Stimulated activated naive CD8-positive, alpha-beta T cell treated with anti-CD3 and anti-CD28 coated beads, Interleukin-15, Interleukin-2, amounts not matched to agents 100 ng/mL and 50 ng/mL, for 24 hours (primary cell): ENCODE measurements around the gene OTC.

Source experiments
- H3K27ac Mint-ChIP-seq: one replicate; pipeline ENCODE4 v1.8.0; 2021; ENCODE audit warnings: mild to moderate bottlenecking, mixed read lengths
- H3K27me3 Mint-ChIP-seq: one replicate; pipeline ENCODE4 v1.8.0; 2021; ENCODE audit warnings: mixed read lengths
- H3K36me3 Mint-ChIP-seq: one replicate; pipeline ENCODE4 v1.8.0; 2021; ENCODE audit warnings: low read depth, mixed read lengths
- H3K4me1 Mint-ChIP-seq: one replicate; pipeline ENCODE4 v1.8.0; 2021; ENCODE audit warnings: low read depth, mixed read lengths
- H3K4me3 Mint-ChIP-seq: one replicate; pipeline ENCODE4 v1.8.0; 2021; ENCODE audit warnings: mild to moderate bottlenecking, mixed read lengths
- H3K9me3 Mint-ChIP-seq: one replicate; pipeline ENCODE4 v1.8.0; 2021; ENCODE audit warnings: mixed read lengths

OTC gene

GRCh38 chrX:38379088-38379487 is 26.7 kb downstream of the OTC start:
- no peak overlapping the region for H3K4me3 Mint-ChIP-seq
- H3K27me3 Mint-ChIP-seq = no peaks in the 10 kb centered on the region
- no peaks in the 10 kb centered on the region for H3K9me3 Mint-ChIP-seq
- no peaks in the 10 kb centered on the region for H3K4me1 Mint-ChIP-seq
- no peak overlapping the region for H3K27ac Mint-ChIP-seq
- no peaks in the 10 kb centered on the region for H3K36me3 Mint-ChIP-seq

- H3K27me3 Mint-ChIP-seq = no peaks in the 10 kb centered on the region
- H3K4me1 Mint-ChIP-seq = no peaks in the 10 kb centered on the region
- no peaks in the 10 kb centered on the region for H3K36me3 Mint-ChIP-seq
- H3K4me3 Mint-ChIP-seq = no peak overlapping the region
- H3K27ac Mint-ChIP-seq = no peak overlapping the region
- H3K9me3 Mint-ChIP-seq = no peaks in the 10 kb centered on the region
Measured at GRCh38 chrX:38382663-38383062, 30.3 kb downstream of the OTC start.

GRCh38 chrX:38400389-38400910 is 48.0 kb downstream of the OTC start:
- Mint-ChIP-seq H3K4me3 (no peak overlapping the region), H3K27ac (no peak overlapping the region), H3K4me1 (no peaks in the 10 kb centered on the region), H3K36me3 (no peaks in the 10 kb centered on the region), H3K9me3 (no peaks in the 10 kb centered on the region), H3K27me3 (no peaks in the 10 kb centered on the region)

- H3K27ac Mint-ChIP-seq = no peak overlapping the region
- H3K4me3 Mint-ChIP-seq = no peak overlapping the region
- peaks cover 3% of the 10 kb centered on the region for H3K27me3 Mint-ChIP-seq
- H3K4me1 Mint-ChIP-seq = no peaks in the 10 kb centered on the region
- H3K9me3 Mint-ChIP-seq = no peaks in the 10 kb centered on the region
- H3K36me3 Mint-ChIP-seq = no peaks in the 10 kb centered on the region
Measured at GRCh38 chrX:38402118-38402517, 49.7 kb downstream of the OTC start.

GRCh38 chrX:38403834-38404233 is 51.4 kb downstream of the OTC start:
- Mint-ChIP-seq H3K27ac (no peak overlapping the region), H3K36me3 (no peaks in the 10 kb centered on the region), H3K4me1 (no peaks in the 10 kb centered on the region), H3K9me3 (no peaks in the 10 kb centered on the region), H3K4me3 (no peak overlapping the region), H3K27me3 (peaks cover 3% of the 10 kb centered on the region)

- H3K4me1 Mint-ChIP-seq = no peaks in the 10 kb centered on the region
Measured at GRCh38 chrX:38407126-38407525, 54.7 kb downstream of the OTC start.

GRCh38 chrX:38409289-38409688 is 56.9 kb downstream of the OTC start:
- Mint-ChIP-seq H3K27me3 (peaks cover 6% of the 10 kb centered on the region), H3K36me3 (no peaks in the 10 kb centered on the region), H3K4me1 (no peaks in the 10 kb centered on the region), H3K4me3 (no peak overlapping the region), H3K9me3 (no peaks in the 10 kb centered on the region), H3K27ac (no peak overlapping the region)

More at GRCh38 chrX:38407126-38407525, 54.7 kb downstream of the OTC start:
- Mint-ChIP-seq H3K27me3 (peaks cover 6% of the 10 kb centered on the region), H3K27ac (no peak overlapping the region), H3K36me3 (no peaks in the 10 kb centered on the region), H3K4me3 (no peak overlapping the region), H3K9me3 (no peaks in the 10 kb centered on the region)

- no peaks in the 10 kb centered on the region for H3K36me3 Mint-ChIP-seq
- H3K9me3 Mint-ChIP-seq = no peaks in the 10 kb centered on the region
- no peak overlapping the region for H3K27ac Mint-ChIP-seq
- H3K4me1 Mint-ChIP-seq = no peaks in the 10 kb centered on the region
- no peaks in the 10 kb centered on the region for H3K27me3 Mint-ChIP-seq
- no peak overlapping the region for H3K4me3 Mint-ChIP-seq
Measured at GRCh38 chrX:38426785-38427184, 74.4 kb downstream of the OTC start.

- Mint-ChIP-seq H3K9me3 (no peaks in the 10 kb centered on the region), H3K4me3 (no peak overlapping the region), H3K36me3 (no peaks in the 10 kb centered on the region), H3K27ac (no peak overlapping the region), H3K27me3 (no peaks in the 10 kb centered on the region), H3K4me1 (no peaks in the 10 kb centered on the region)
Measured at GRCh38 chrX:38431525-38431924, 79.1 kb downstream of the OTC start.

- H3K36me3 Mint-ChIP-seq = no peaks in the 10 kb centered on the region
- no peak overlapping the region for H3K4me3 Mint-ChIP-seq
- no peaks in the 10 kb centered on the region for H3K4me1 Mint-ChIP-seq
- H3K27ac Mint-ChIP-seq = no peak overlapping the region
- no peaks in the 10 kb centered on the region for H3K9me3 Mint-ChIP-seq
- H3K27me3 Mint-ChIP-seq = peaks cover 4% of the 10 kb centered on the region
Measured at GRCh38 chrX:38435130-38435529, 82.7 kb downstream of the OTC start.

- no peak overlapping the region for H3K4me3 Mint-ChIP-seq
- H3K27ac Mint-ChIP-seq = no peak overlapping the region
- no peaks in the 10 kb centered on the region for H3K9me3 Mint-ChIP-seq
- H3K36me3 Mint-ChIP-seq = no peaks in the 10 kb centered on the region
- no peaks in the 10 kb centered on the region for H3K4me1 Mint-ChIP-seq
- peaks cover 4% of the 10 kb centered on the region for H3K27me3 Mint-ChIP-seq
Measured at GRCh38 chrX:38437093-38437492, 84.7 kb downstream of the OTC start.

GRCh38 chrX:38438321-38438720 is 85.9 kb downstream of the OTC start:
- no peaks in the 10 kb centered on the region for H3K36me3 Mint-ChIP-seq
- no peak overlapping the region for H3K4me3 Mint-ChIP-seq
- no peaks in the 10 kb centered on the region for H3K9me3 Mint-ChIP-seq
- H3K4me1 Mint-ChIP-seq = no peaks in the 10 kb centered on the region
- no peak overlapping the region for H3K27ac Mint-ChIP-seq
- peaks cover 4% of the 10 kb centered on the region for H3K27me3 Mint-ChIP-seq

- Mint-ChIP-seq H3K9me3 (peaks cover 3% of the 10 kb centered on the region), H3K27me3 (peaks cover 6% of the 10 kb centered on the region), H3K27ac (no peak overlapping the region), H3K4me1 (no peaks in the 10 kb centered on the region), H3K36me3 (no peaks in the 10 kb centered on the region), H3K4me3 (no peak overlapping the region)
Measured at GRCh38 chrX:38452603-38453002, 100.2 kb downstream of the OTC start.

GRCh38 chrX:38458071-38458470 is 105.7 kb downstream of the OTC start:
- no peaks in the 10 kb centered on the region for H3K9me3 Mint-ChIP-seq
- H3K4me3 Mint-ChIP-seq = no peak overlapping the region
- H3K36me3 Mint-ChIP-seq = no peaks in the 10 kb centered on the region
- peaks cover 3% of the 10 kb centered on the region for H3K27me3 Mint-ChIP-seq
- no peaks in the 10 kb centered on the region for H3K4me1 Mint-ChIP-seq
- H3K27ac Mint-ChIP-seq = no peak overlapping the region

GRCh38 chrX:38462257-38462656 is 109.9 kb downstream of the OTC start:
- Mint-ChIP-seq H3K27ac (no peak overlapping the region), H3K4me3 (no peak overlapping the region)

GRCh38 chrX:38465686-38466085 is 113.3 kb downstream of the OTC start:
- no peaks in the 10 kb centered on the region for H3K9me3 Mint-ChIP-seq
- H3K27me3 Mint-ChIP-seq = no peaks in the 10 kb centered on the region
- H3K4me1 Mint-ChIP-seq = no peaks in the 10 kb centered on the region
- H3K27ac Mint-ChIP-seq = no peak overlapping the region
- no peak overlapping the region for H3K4me3 Mint-ChIP-seq
- no peaks in the 10 kb centered on the region for H3K36me3 Mint-ChIP-seq

More at GRCh38 chrX:38462257-38462656, 109.9 kb downstream of the OTC start:
- Mint-ChIP-seq H3K27me3 (no peaks in the 10 kb centered on the region), H3K9me3 (no peaks in the 10 kb centered on the region), H3K4me1 (no peaks in the 10 kb centered on the region), H3K36me3 (no peaks in the 10 kb centered on the region)
